Neural progenitor cell (in vitro differentiated cells): ENCODE measurements around the gene COX7A1. TPM values are rescaled to one million over a fixed set of nuclear protein-coding genes. Genes with fewer than 3 reads are reported as not detected.

Source experiments
- DNase-seq: peaks from one replicate; pipeline ENCODE4 v3.0.0-alpha.2; 2016; ENCODE audit warnings: low spot score
- H2AFZ ChIP-seq: fragments of 200-600 bp; sonication (generic); replicated peaks from 2 replicates; pipeline ENCODE4 v1.6.1; 2016; ENCODE audit warnings: antibody characterized with exemption
- H3F3A ChIP-seq: fragments of 200-600 bp; sonication (generic); 2 replicates; pipeline ENCODE4 v1.6.1; 2016; ENCODE audit warnings: antibody characterized with exemption, low read depth
- H3K27ac ChIP-seq: fragments of 200-600 bp; sonication (generic); 2 replicates; pipeline ENCODE4 v1.5.1; 2016; ENCODE audit warnings: mild to moderate bottlenecking
- H3K27me3 ChIP-seq: fragments of 200-600 bp; sonication (generic); 2 replicates; pipeline ENCODE4 v1.6.1; 2016; ENCODE audit warnings: mild to moderate bottlenecking, moderate library complexity
- H3K36me3 ChIP-seq: fragments of 200-600 bp; sonication (generic); 2 replicates; pipeline ENCODE4 v1.5.1; 2016
- H3K4me1 ChIP-seq: fragments of 200-600 bp; sonication (generic); 2 replicates; pipeline ENCODE4 v1.6.1; 2016; ENCODE audit warnings: mixed run types
- H3K4me2 ChIP-seq: fragments of 200-600 bp; sonication (generic); 2 replicates; pipeline ENCODE4 v1.6.1; 2016
- H3K4me3 ChIP-seq: fragments of 200-600 bp; sonication (generic); 2 replicates; pipeline ENCODE4 v1.5.1; 2016
- H3K79me2 ChIP-seq: fragments of 200-600 bp; sonication (generic); 2 replicates; pipeline ENCODE4 v1.6.1; 2016; ENCODE audit warnings: low read depth
- H3K9ac ChIP-seq: fragments of 200-600 bp; sonication (generic); 2 replicates; pipeline ENCODE4 v1.6.1; 2016
- H3K9me3 ChIP-seq: fragments of 200-600 bp; sonication (generic); 2 replicates; pipeline ENCODE4 v1.5.1; 2016; ENCODE audit warnings: low read depth
- H4K20me1 ChIP-seq: fragments of 200-600 bp; sonication (generic); 2 replicates; pipeline ENCODE4 v1.6.1; 2016; ENCODE audit warnings: low read depth
- H3K27ac Mint-ChIP-seq: 3 replicates; pipeline ENCODE4 v1.8.0; 2021; ENCODE audit warnings: mixed read lengths
- H3K27me3 Mint-ChIP-seq: 2 replicates; pipeline ENCODE4 v1.8.0; 2022; ENCODE audit warnings: low read depth, mild to moderate bottlenecking, inconsistent platforms, moderate library complexity, mixed read lengths; ENCODE audit not compliant: insufficient read depth
- H3K36me3 Mint-ChIP-seq: 3 replicates; pipeline ENCODE4 v1.8.0; 2021; ENCODE audit warnings: mixed read lengths
- H3K4me1 Mint-ChIP-seq: 3 replicates; pipeline ENCODE4 v1.8.0; 2021; ENCODE audit warnings: mixed read lengths
- H3K4me3 Mint-ChIP-seq: 3 replicates; pipeline ENCODE4 v1.8.0; 2021; ENCODE audit warnings: mild to moderate bottlenecking, moderate library complexity, mixed read lengths
- H3K9me3 Mint-ChIP-seq: 3 replicates; pipeline ENCODE4 v1.8.0; 2020; ENCODE audit warnings: mixed read lengths
- EZH2 ChIP-seq: fragments of 200-600 bp; sonication (generic); IDR thresholded peaks from 2 replicates; pipeline ENCODE4 v1.6.1; 2017; ENCODE audit warnings: antibody characterized with exemption, mild to moderate bottlenecking, moderate library complexity
- EZH2phosphoT487 ChIP-seq: fragments of 200-600 bp; sonication (generic); IDR thresholded peaks from 2 replicates; pipeline ENCODE4 v1.6.1; 2017; ENCODE audit warnings: antibody characterized with exemption
- total RNA-seq: library from RNA; depleted of rRNA; stranded (reverse); fragments of >200 nt; gene quantifications from 2 replicates; pipeline ENCODE4 v1.2.3, GENCODE V29; 2015; ENCODE audit warnings: low replicate concordance
- TF ChIP-seq, protein P1 (sequence below): fragments of 200-600 bp; sonication (generic); IDR thresholded peaks from 2 replicates; pipeline ENCODE4 v1.5.1; 2017; ENCODE audit warnings: antibody characterized with exemption, mild to moderate bottlenecking

Gene COX7A1
- total RNA-seq, 1 donor from 2014 or later: not detected

DNA sequence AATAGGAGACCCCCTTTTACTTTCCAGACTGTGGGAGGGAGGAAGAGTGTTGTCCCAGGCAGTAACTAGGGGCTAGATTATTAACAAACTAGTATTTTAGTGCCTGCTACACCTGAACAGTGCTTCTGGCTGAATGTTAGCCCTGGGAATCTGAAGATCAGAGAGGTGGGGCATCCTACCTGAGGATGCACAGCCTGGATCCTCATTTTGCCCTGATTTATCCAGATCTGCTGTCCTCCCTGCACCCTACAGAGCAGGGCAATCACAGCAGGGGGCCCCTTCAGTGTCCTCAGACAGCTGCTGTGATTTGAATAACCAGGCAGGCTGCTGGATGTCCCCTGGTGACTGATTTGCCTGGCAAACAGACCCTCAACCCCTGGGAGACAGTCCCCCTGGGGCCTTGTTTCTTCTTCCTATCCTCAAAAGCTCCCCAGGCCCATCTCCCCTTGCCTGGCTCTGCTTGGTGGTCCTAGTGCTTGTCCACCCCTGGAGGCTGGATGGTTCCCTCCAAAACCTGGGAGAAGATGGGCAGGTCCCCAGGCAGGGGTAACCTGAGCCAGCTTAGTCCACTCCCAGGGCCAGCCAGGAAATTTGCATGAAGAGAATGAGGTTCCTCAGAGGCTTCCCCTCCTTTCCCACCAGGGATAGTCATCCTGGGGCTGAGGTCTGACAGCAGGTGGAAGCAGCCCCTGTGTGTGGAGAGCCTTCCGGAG, 41.6 kb downstream of the COX7A1 start, which contains the start of gene OVOL3:
Gene OVOL3, plus strand, starts transcription at position 657 of the 713 bp plus-strand sequence. CDS start 60 bp downstream, outside the sequence.
- Mint-ChIP-seq H3K4me1 (peaks cover 19% of the 10 kb centered on the region), H3K9me3 (no peaks in the 10 kb centered on the region), H3K4me3 (peak within 1 kb of the TSS; percentile 2), H3K36me3 (peaks cover 7% of the 10 kb centered on the region), H3K27ac (no peak within 1 kb of the TSS), H3K27me3 (peaks cover 10% of the 10 kb centered on the region)
- Histone ChIP-seq H3K9me3 (no peaks in the 10 kb centered on the region), H3K4me3 (peak within 1 kb of the TSS; percentile 8), H3K36me3 (no peaks in the 10 kb centered on the region), H3K27ac (peak within 1 kb of the TSS; percentile 54), H4K20me1 (peaks cover 11% of the 10 kb centered on the region), H3K27me3 (no peaks in the 10 kb centered on the region), H3F3A (peaks cover 45% of the 10 kb centered on the region), H3K79me2 (peaks cover 11% of the 10 kb centered on the region), H3K4me1 (peaks cover 18% of the 10 kb centered on the region), H3K9ac (no peak within 1 kb of the TSS), H3K4me2 (peak within 1 kb of the TSS; percentile 60), H2AFZ (no peak within 1 kb of the TSS)
- peak; percentile 80 for DNase-seq
- TF ChIP-seq EZH2phosphoT487: no peak
- TF ChIP-seq, protein P1, sequence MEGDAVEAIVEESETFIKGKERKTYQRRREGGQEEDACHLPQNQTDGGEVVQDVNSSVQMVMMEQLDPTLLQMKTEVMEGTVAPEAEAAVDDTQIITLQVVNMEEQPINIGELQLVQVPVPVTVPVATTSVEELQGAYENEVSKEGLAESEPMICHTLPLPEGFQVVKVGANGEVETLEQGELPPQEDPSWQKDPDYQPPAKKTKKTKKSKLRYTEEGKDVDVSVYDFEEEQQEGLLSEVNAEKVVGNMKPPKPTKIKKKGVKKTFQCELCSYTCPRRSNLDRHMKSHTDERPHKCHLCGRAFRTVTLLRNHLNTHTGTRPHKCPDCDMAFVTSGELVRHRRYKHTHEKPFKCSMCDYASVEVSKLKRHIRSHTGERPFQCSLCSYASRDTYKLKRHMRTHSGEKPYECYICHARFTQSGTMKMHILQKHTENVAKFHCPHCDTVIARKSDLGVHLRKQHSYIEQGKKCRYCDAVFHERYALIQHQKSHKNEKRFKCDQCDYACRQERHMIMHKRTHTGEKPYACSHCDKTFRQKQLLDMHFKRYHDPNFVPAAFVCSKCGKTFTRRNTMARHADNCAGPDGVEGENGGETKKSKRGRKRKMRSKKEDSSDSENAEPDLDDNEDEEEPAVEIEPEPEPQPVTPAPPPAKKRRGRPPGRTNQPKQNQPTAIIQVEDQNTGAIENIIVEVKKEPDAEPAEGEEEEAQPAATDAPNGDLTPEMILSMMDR: no peak
- TF ChIP-seq EZH2: no peak

DNA sequence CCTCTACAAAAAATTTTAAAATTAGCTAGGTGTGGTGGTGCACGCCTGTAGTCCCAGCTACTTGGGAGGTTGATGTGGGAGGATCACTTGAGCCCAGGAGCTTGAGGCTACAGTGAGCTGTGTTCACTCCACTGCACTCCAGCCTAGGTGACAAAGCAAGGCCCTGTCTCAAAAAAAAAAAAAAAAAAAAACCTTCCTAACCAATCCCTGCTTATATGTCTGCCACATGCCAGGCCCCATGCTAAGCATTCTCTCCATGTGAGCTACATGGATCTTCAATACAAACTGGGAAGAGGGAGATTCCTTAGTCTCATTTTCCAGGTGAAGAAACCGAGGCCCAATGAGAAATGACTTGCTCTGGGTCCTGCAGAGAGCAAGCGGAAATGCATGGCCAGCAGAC, 43.6 kb downstream of the COX7A1 start:
- Histone ChIP-seq H3K36me3 (no peaks in the 10 kb centered on the region), H3K4me3 (no peak overlapping the region), H3K4me1 (peaks cover 15% of the 10 kb centered on the region), H3F3A (peaks cover 40% of the 10 kb centered on the region), H3K27me3 (no peaks in the 10 kb centered on the region), H3K9ac (no peak overlapping the region), H3K4me2 (no peak overlapping the region), H3K9me3 (no peaks in the 10 kb centered on the region), H3K79me2 (peaks cover 2% of the 10 kb centered on the region), H2AFZ (no peak overlapping the region), H4K20me1 (peaks cover 11% of the 10 kb centered on the region), H3K27ac (no peak overlapping the region)
- no peak for DNase-seq
- TF ChIP-seq EZH2phosphoT487: no peak
- TF ChIP-seq EZH2: no peak
- TF ChIP-seq, protein P1: no peak
- peaks cover 3% of the 10 kb centered on the region for H3K27me3 Mint-ChIP-seq
- peak overlapping the region; percentile 25 for H3K27ac Mint-ChIP-seq
- no peaks in the 10 kb centered on the region for H3K9me3 Mint-ChIP-seq
- peaks cover 9% of the 10 kb centered on the region for H3K36me3 Mint-ChIP-seq
- peaks cover 14% of the 10 kb centered on the region for H3K4me1 Mint-ChIP-seq
- peak overlapping the region; percentile 53 for H3K4me3 Mint-ChIP-seq

DNA sequence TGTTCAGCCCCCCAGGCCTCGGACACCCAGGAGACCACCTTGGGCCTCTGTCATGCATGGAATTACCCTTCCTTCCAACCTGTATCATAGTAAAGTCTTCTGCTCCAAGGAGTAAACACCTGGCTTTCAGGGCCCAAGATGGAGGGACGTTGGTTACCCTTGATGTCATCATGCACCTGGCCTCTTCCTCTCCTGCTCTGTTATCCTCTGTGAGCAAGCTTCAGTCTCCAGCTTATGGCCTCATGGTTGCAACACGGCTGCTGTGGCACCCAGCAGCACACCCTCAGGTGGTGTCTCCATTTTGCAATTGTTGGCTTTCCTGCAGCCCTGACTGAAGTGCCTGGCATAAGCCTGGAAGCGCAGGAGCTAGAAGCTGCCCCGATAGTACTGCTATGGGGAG, 45.3 kb downstream of the COX7A1 start:
- Mint-ChIP-seq H3K4me1 (peaks cover 7% of the 10 kb centered on the region), H3K4me3 (no peak overlapping the region), H3K27ac (no peak overlapping the region), H3K9me3 (no peaks in the 10 kb centered on the region), H3K27me3 (peaks cover 2% of the 10 kb centered on the region), H3K36me3 (peaks cover 5% of the 10 kb centered on the region)
- DNase-seq: no peak
- Histone ChIP-seq H3K4me1 (peaks cover 13% of the 10 kb centered on the region), H3K9me3 (no peaks in the 10 kb centered on the region), H3K36me3 (no peaks in the 10 kb centered on the region), H3K79me2 (no peaks in the 10 kb centered on the region), H2AFZ (no peak overlapping the region), H3K4me2 (no peak overlapping the region), H3K27ac (no peak overlapping the region), H3K9ac (no peak overlapping the region), H4K20me1 (peaks cover 8% of the 10 kb centered on the region), H3F3A (peaks cover 30% of the 10 kb centered on the region), H3K4me3 (no peak overlapping the region), H3K27me3 (no peaks in the 10 kb centered on the region)
- TF ChIP-seq EZH2: no peak
- no peak for TF ChIP-seq EZH2phosphoT487
- TF ChIP-seq, protein P1: no peak
